Mesodermal cell (in vitro differentiated cells): ENCODE measurements around the gene CEP290.
"Not testable (repeated sequence)": the region's sequence is repeated elsewhere in the genome, so short reads cannot be mapped to it uniquely, and the experiment has no call there.

ENCODE experiments used
- H3K27ac ChIP-seq: 2 replicates; pipeline ENCODE4 v1.7.0; 2013; ENCODE audit warnings: mild to moderate bottlenecking, low read depth, low read length, moderate library complexity; ENCODE audit not compliant: severe bottlenecking
- H3K36me3 ChIP-seq: 2 replicates; pipeline ENCODE4 v1.7.1; 2013; ENCODE audit warnings: mild to moderate bottlenecking, low read length, moderate library complexity; ENCODE audit not compliant: control insufficient read depth, insufficient read depth
- H3K4me1 ChIP-seq: one replicate; pipeline ENCODE4 v1.7.1; 2013; ENCODE audit warnings: mild to moderate bottlenecking, low read length; ENCODE audit not compliant: insufficient read depth, control insufficient read depth, poor library complexity, severe bottlenecking
- H3K4me3 ChIP-seq: 2 replicates; pipeline ENCODE4 v1.7.0; 2013; ENCODE audit warnings: low read length, control low read depth, mild to moderate bottlenecking; ENCODE audit not compliant: insufficient read depth, poor library complexity, severe bottlenecking; ENCODE audit errors: extremely low read depth
- H3K9me3 ChIP-seq: 2 replicates; pipeline ENCODE4 v1.7.1; 2013; ENCODE audit warnings: mild to moderate bottlenecking, low read length, moderate library complexity; ENCODE audit not compliant: control insufficient read depth
- WGBS, 2 experiments: methylation state at CpG; one replicate each; pipeline ENCODE4 v1.1.5; 2013; ENCODE audit warnings: missing lambda C conversion rate in 2 of 2; ENCODE audit not compliant: insufficient coverage in 2 of 2; 5-methylcytosine and 5-hydroxymethylcytosine counted together

Gene CEP290

DNA sequence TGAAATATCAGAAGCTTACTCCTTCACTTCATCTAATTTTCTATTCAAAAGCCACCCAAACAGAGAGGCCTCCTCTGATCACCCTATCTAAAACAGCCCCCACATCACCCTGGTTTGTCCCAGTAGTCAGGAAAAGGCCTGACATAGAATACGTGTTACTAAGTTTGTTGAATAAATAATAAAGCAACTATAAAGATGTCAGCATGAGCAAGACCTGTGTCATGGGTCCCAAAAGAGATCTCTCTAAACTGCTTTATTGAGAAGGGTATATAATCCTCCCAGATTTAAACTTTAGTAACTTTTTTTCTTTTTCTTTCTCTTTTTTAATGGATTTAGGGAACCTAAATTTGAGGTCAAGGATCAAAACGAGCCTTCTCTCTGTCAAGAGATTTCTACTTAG, 85.3 kb downstream of the CEP290 start:
- Histone ChIP-seq H3K4me1 (no peaks in the 10 kb centered on the region), H3K9me3 (no peaks in the 10 kb centered on the region), H3K36me3 (peaks cover 27% of the 10 kb centered on the region), H3K4me3 (no peak overlapping the region), H3K27ac (no peak overlapping the region)
- 100% methylated on average over 1 of the region's 2 CpGs; no CpG with 5 or more reads in 1 of the 2 experiments for WGBS, 2 experiments

DNA sequence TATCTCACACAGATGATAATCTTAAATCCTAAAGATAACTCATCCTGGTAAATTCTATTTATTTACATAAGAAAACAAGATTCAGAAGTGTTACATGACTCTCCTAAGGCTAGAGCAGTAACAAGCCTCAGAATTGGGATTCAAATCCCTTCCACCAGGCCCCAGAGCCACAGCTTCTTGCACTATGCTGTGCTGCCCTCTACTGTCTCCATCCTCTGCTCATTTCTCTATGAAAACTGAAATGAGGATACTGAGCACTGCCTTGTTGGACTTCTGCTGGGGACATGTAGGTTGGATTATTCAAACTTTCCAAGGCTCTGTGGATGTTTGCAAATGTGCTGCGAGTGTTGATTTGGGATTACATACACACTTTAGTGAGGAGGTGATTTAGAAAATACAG, 89.2 kb downstream of the CEP290 start:
- no peak overlapping the region for H3K4me3 ChIP-seq
- no peak overlapping the region for H3K27ac ChIP-seq
- no peaks in the 10 kb centered on the region for H3K4me1 ChIP-seq
- WGBS, 2 experiments = no CpG with 5 or more reads among the region's 1 CpG
- H3K9me3 ChIP-seq = no peaks in the 10 kb centered on the region
- peaks cover 26% of the 10 kb centered on the region for H3K36me3 ChIP-seq

DNA sequence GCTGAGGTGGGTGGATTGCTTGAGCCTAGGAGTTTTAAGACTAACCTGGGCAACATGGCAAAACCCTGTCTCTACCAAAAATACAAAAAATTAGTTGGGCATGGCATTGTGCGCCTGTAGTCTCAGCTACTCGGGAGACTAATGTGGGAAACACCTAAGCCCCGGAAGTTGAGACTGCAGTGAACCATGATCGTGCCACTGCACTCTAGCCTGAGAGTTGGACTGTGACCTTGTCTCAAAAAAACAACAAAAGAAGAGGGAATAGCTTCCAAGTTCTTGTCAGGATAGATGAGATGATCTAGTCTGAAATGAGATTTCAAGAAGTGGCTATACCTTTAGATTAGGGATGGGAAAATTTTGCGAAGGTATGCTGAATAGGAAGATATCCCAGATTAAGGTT, 97.9 kb downstream of the CEP290 start:
- peaks cover 50% of the 10 kb centered on the region for H3K36me3 ChIP-seq

DNA sequence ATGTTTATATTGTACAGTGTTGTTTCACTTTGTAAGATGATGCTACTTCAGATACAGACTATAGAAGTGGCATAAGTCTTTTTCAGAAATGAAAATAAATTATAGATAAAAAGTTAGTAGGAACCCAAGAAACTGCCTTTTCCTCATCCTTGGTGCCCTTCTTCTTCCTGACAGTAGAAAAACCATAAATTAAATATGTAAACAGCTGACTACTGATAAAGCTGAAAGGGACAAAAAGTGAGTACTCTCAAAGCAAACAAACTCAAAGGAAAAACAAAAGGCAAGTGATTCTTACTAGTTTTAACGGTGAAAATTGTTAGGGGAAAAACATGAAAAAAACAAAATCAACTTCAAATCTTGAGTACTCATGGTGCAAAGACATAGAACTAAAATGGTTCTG, 104.1 kb downstream of the CEP290 start:
- Histone ChIP-seq H3K4me1 (peaks cover 6% of the 10 kb centered on the region), H3K9me3 (no peaks in the 10 kb centered on the region), H3K4me3 (no peak overlapping the region), H3K36me3 (peaks cover 5% of the 10 kb centered on the region), H3K27ac (no peak overlapping the region)
- WGBS, 2 experiments = no CpG with 5 or more reads among the region's 1 CpG

More for the DNA sequence above, 97.9 kb downstream of the CEP290 start:
- no peak overlapping the region for H3K27ac ChIP-seq
- H3K9me3 ChIP-seq = no peaks in the 10 kb centered on the region
- no peak overlapping the region for H3K4me3 ChIP-seq
- no peaks in the 10 kb centered on the region for H3K4me1 ChIP-seq
- WGBS, 2 experiments = 89 to 94% methylated on average over 5 of the region's 5 CpGs

DNA sequence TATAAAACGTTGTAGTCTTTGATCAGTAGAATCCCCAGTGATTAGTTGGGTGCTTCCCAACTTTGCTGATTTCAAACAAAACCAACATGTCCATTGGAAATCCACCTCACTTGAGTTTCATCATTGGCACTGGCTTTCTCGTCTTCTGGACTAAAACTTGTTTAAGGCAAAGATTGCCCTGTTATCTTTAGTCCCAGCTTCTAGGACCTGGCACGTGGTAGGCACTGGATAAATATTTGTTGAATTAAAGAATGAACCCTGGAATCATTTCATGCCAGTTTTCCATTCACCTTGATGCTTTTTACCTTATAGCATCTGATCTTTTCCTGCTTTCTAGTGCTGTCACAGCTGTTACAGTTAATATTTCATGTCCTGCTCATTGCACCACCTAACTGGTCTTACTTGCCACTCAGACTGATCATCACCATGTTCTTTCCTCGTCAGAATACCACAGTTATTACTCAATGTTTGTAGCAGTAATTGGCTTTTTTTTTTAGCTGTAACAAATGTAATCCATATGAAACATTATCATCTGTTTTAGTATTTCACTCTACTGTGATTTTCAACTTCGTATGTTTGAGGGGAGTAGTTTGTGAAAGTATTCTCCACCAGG, 105.4 kb downstream of the CEP290 start:
- WGBS, 2 experiments = 51% methylated on average over 3 of the region's 5 CpGs; no CpG with 5 or more reads in 1 of the 2 experiments
- no peak overlapping the region for H3K27ac ChIP-seq

DNA sequence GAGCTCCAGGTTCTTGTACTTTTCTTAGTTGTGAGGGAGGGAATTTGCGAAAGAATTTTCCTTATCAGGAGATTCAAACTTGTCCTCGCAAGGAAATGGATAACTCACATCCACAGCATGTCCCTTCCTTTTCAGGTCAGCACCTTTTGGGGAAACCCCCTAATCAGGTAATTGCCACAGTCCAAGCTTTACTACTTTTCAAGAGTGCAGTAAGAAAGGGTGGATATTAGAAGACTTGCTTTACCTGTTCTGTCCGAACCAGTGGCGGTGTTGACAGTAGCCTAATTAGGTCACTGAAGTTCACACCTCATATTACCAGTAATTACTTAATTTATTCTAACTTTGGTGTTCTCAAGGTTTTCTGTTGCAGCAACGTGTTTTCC, 106.0 kb downstream of the CEP290 start:
- Histone ChIP-seq H3K4me3 (peak overlapping the region; percentile 80), H3K4me1 (peaks cover 6% of the 10 kb centered on the region), H3K9me3 (no peaks in the 10 kb centered on the region), H3K27ac (no peak overlapping the region), H3K36me3 (peaks cover under 1% of the 10 kb centered on the region)
- 11% methylated on average over 2 of the region's 5 CpGs; no CpG with 5 or more reads in 1 of the 2 experiments for WGBS, 2 experiments

More for the DNA sequence above, 105.4 kb downstream of the CEP290 start:
- Histone ChIP-seq H3K4me3 (peak overlapping the region; percentile 80), H3K36me3 (peaks cover 5% of the 10 kb centered on the region), H3K9me3 (no peaks in the 10 kb centered on the region), H3K4me1 (peaks cover 6% of the 10 kb centered on the region)

DNA sequence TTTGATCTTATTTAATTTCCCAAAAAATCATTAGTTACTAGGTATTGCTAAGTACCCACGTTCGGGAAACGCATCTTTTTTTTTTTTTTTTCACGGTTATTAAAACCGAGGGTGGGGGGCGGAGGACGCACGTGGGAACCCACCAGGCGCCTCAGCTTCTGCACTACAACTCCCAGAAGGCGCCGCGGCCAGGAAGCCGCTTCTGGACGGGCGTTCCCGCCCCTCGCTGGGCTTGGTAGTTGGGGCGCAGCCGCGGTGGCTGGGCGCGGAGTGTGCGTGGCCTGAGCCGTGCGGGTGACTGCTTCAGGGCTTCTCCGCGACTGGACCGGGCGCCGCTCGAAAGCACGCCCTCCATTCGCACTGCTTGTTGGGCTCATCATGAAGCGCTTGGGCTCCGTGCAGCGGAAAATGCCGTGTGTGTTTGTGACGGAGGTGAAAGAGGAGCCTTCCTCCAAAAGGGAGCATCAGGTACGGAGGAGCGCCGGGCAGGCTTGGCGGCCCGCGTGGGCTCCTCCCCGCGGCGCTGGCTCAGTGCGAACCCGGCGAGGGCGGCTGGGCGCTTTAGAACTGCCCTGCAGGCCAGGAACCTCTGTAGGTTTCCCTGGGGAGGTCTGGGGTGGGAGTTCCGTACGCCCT, 106.5 kb downstream of the CEP290 start:
- Histone ChIP-seq H3K4me1 (peaks cover 6% of the 10 kb centered on the region), H3K27ac (no peak overlapping the region), H3K4me3 (peak overlapping the region; percentile 80), H3K36me3 (no peaks in the 10 kb centered on the region), H3K9me3 (no peaks in the 10 kb centered on the region)
- 0% methylated on average over 28 to 36 of the region's 54 CpGs for WGBS, 2 experiments

DNA sequence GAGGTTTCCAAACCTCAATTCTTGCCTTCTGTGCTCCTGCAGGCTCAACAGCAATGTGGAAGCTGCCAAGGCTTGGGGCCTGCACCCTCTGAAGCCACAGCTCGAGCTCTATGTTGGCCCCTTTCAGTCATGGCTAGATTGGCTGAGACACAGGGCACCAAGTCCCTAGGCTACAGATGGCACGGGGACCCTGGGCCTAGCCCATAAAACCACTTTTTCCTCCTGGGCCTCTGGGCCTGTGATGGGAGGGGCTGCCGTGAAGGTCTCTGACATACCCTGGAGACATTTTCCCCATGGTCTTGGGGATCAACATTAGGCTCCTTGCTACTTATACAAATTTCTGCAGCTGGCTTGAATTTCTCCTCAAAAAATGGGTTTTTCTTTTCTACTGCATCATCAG, 110.7 kb downstream of the CEP290 start:
- 64 to 90% methylated on average over 2 to 3 of the region's 3 CpGs for WGBS, 2 experiments
- H3K4me1 ChIP-seq, H3K36me3 ChIP-seq, H3K9me3 ChIP-seq, H3K4me3 ChIP-seq, H3K27ac ChIP-seq: not testable (repeated sequence)

DNA sequence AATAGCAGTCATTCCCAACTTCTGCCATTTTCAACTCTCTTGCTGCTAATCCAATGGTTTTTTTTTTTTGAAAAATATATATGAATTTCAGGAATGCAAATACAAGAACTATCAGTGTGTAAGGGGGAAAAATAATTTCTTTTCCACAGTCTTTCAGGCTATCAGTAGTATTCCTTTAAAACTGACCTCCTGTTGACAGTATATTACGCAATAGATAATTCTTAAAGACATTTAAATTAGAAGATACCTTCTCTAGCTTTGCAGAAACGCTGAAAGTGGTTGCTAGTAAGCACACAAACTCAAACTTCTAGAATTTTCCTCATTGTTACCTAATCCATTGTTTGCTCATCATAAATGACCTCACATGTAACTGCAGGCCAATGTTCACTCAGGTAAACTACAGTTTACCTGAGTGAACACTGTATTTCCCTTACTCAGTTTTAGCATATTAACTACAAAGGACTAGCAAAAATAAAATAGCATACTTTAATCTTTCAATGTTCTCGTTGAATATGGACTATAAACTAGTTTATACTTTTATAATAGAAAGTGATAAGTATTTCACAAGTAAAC, 112.7 kb downstream of the CEP290 start, which contains the start of gene C12orf50:
Gene C12orf50 (minus strand): TSS at position 309 of the 573 bp plus-strand sequence. CDS start 2,439 bp downstream, outside the sequence.
- no peak within 1 kb of the TSS for H3K4me3 ChIP-seq
- H3K27ac ChIP-seq = no peak within 1 kb of the TSS
- no peaks in the 10 kb centered on the region for H3K9me3 ChIP-seq
- H3K36me3 ChIP-seq = no peaks in the 10 kb centered on the region
- 70 to 86% methylated on average over 1 to 2 of the region's 3 CpGs for WGBS, 2 experiments
- H3K4me1 ChIP-seq = no peaks in the 10 kb centered on the region

DNA sequence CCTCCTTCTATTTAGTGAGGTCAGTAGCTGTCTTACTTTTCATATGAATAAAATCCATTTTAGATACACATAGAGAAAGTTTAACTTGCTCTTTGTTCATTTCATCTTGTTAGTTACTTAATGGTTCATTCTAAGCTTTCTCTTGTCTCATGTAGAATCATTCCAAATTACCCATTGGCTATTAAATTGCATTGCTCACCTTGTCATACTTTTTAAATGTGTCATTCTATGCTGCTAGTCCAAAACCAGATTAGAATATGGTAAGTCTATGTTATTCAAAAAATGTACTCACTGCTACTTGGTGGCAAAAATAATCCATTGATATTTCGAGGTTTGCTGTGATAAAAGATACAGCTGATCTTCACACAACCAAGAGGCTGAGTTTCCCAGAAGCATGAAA, 115.7 kb downstream of the CEP290 start:
- no CpG with 5 or more reads among the region's 1 CpG for WGBS, 2 experiments
- Histone ChIP-seq H3K9me3 (no peaks in the 10 kb centered on the region), H3K4me3 (no peak overlapping the region), H3K4me1 (no peaks in the 10 kb centered on the region), H3K27ac (no peak overlapping the region), H3K36me3 (no peaks in the 10 kb centered on the region)

DNA sequence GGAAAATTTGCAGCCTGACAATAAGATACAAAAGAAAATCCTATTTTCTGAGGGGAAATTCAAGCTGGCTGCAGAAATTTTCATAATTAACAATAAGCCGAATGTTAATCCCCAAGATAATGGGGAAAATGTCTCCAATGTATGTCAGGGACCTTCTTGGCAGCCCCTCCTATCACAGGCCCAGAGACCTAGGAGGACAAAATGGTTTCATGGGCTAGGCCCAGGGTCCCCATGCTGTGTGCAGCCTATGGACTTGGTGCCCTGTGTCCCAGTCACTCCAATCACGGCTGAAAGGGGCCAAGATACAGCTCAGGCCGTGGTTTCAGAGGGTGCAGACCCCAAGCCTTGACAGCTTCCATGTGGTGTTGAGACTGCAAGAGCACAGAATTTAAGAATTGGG, 123.9 kb downstream of the CEP290 start:
- 93 to 100% methylated on average over 1 to 3 of the region's 3 CpGs for WGBS, 2 experiments
- no peak overlapping the region for H3K4me3 ChIP-seq
- no peak overlapping the region for H3K27ac ChIP-seq
- H3K36me3 ChIP-seq = no peaks in the 10 kb centered on the region
- H3K9me3 ChIP-seq = peaks cover 13% of the 10 kb centered on the region
- H3K4me1 ChIP-seq = no peaks in the 10 kb centered on the region
